HG02973 (cell line): ENCODE data around the gene RTL5.
"Not testable (repeated sequence)": the region's sequence is repeated elsewhere in the genome, so short reads cannot be mapped to it uniquely, and the experiment has no call there.

Source experiments
- ATAC-seq: cut with Tn5 transposase; IDR thresholded peaks from one replicate; pipeline ENCODE4 v1.9.1; 2021; ENCODE audit warnings: moderate library complexity; ENCODE audit not compliant: unreplicated experiment

The RTL5 gene

GRCh38 chrX:72131317-72132294 is at the start of gene RTL5:
TSS of gene RTL5 (minus strand) at chrX:72131915.
- ATAC-seq, result peak; percentile 59

- no peak for ATAC-seq
Measured at GRCh38 chrX:72180539-72180938, 48.8 kb upstream of the RTL5 start.

- ATAC-seq, result no peak
Measured at GRCh38 chrX:72176981-72177380, 45.3 kb upstream of the RTL5 start.

- not testable (repeated sequence) for ATAC-seq
Measured at GRCh38 chrX:72176289-72176688, 44.6 kb upstream of the RTL5 start.

GRCh38 chrX:72169008-72169728 is 37.5 kb upstream of the RTL5 start:
- no peak for ATAC-seq

- ATAC-seq, result no peak
Measured at GRCh38 chrX:72165551-72165950, 33.8 kb upstream of the RTL5 start.

- ATAC-seq, result no peak
Measured at GRCh38 chrX:72159769-72160168, 28.1 kb upstream of the RTL5 start.

GRCh38 chrX:72158773-72159172 is 27.1 kb upstream of the RTL5 start:
- ATAC-seq, result no peak

GRCh38 chrX:72146527-72146926 is 14.8 kb upstream of the RTL5 start:
- no peak for ATAC-seq

- no peak for ATAC-seq
Measured at GRCh38 chrX:72145181-72145580, 13.5 kb upstream of the RTL5 start.

- no peak for ATAC-seq
Measured at GRCh38 chrX:72143609-72143907, 11.8 kb upstream of the RTL5 start.

GRCh38 chrX:72142794-72143608 is 11.3 kb upstream of the RTL5 start:
- ATAC-seq, result no peak

- no peak for ATAC-seq
Measured at GRCh38 chrX:72142094-72142793, 10.5 kb upstream of the RTL5 start.

GRCh38 chrX:72141372-72142004 is 9.8 kb upstream of the RTL5 start:
- peak; percentile 73 for ATAC-seq

- no peak for ATAC-seq
Measured at GRCh38 chrX:72139538-72139937, 7.8 kb upstream of the RTL5 start.

- ATAC-seq, result no peak
Measured at GRCh38 chrX:72137846-72138495, 6.3 kb upstream of the RTL5 start.

GRCh38 chrX:72133851-72134546 is 2.3 kb upstream of the RTL5 start:
- ATAC-seq, result no peak

GRCh38 chrX:72132456-72132855 is 741 bp upstream of the RTL5 start:
- ATAC-seq, result no peak

- no peak for ATAC-seq
Measured at GRCh38 chrX:72130762-72131250, 909 bp downstream of the RTL5 start.
